Stomach (tissue), 9 donors: ENCODE results near the gene MYADM. TPM values are rescaled to one million over a fixed set of nuclear protein-coding genes. Genes with fewer than 3 reads are reported as not detected.

Experiments used
- DNase-seq, 2 donors: peaks; one replicate each; pipeline versions ENCODE4 v3.0.0 to v3.0.0-alpha.2; 2013 to 2019
- H3K27ac ChIP-seq, 5 donors: fragments of 200-600 bp in 4 of 5; sonication (generic) in 4 of 5; one replicate each; pipeline ENCODE4 v1.5.1; 2013 to 2019; ENCODE audit warnings: mild to moderate bottlenecking in 1 of 5, moderate library complexity in 1 of 5
- H3K27me3 ChIP-seq, 3 donors: fragments of 200-600 bp; sonication (generic); one replicate each; pipeline ENCODE4 v1.5.1; 2017 to 2019; ENCODE audit warnings: mixed run types in 1 of 3
- H3K36me3 ChIP-seq, 4 donors: fragments of 200-600 bp; sonication (generic); 1 replicate in 3 of 4; 2 replicates in 1 of 4; pipeline ENCODE4 v1.5.1; 2016 to 2019
- H3K4me1 ChIP-seq, 4 donors: fragments of 200-600 bp; sonication (generic); one replicate each; pipeline ENCODE4 v1.5.1; 2016 to 2019
- H3K4me3 ChIP-seq, 4 donors: fragments of 200-600 bp; sonication (generic) in 3 of 4; one replicate each; pipeline ENCODE4 v1.5.1; 2016 to 2019; ENCODE audit warnings: mild to moderate bottlenecking in 1 of 4
- H3K9me3 ChIP-seq, 4 donors: fragments of 200-600 bp; sonication (generic); one replicate each; pipeline ENCODE4 v1.5.1; 2016 to 2019
- EP300 ChIP-seq: sonication (generic); formaldehyde crosslinking; IDR thresholded peaks from one replicate; pipeline ENCODE4 v1.6.1; 2017; ENCODE audit warnings: antibody characterized with exemption
- POLR2A ChIP-seq, 4 donors: fragments of 450-650 bp; IDR thresholded peaks; one replicate each; pipeline ENCODE4 v1.6.1; 2016; ENCODE audit warnings: antibody characterized with exemption in 4 of 4, control low read depth in 2 of 4, mild to moderate bottlenecking in 1 of 4, moderate library complexity in 1 of 4
- POLR2AphosphoS5 ChIP-seq, 3 donors: sonication (generic); formaldehyde crosslinking; IDR thresholded peaks; one replicate each; pipeline ENCODE4 v1.6.1; 2016; ENCODE audit warnings: antibody characterized with exemption in 3 of 3
- WGBS, 5 donors: extraction: QIAGEN DNeasy Blood & Tissue Kit in 3 of 5; methylation state at CpG; one replicate each; pipeline versions ENCODE4 v1.1.5 to v1.1.7; 2013 to 2018; 5-methylcytosine and 5-hydroxymethylcytosine counted together
- intact Hi-C: fragments of 100-400 bp; cut with DNase I; formaldehyde crosslinking; loops from one replicate; pipeline ENCODE4 v1.15.1; 2023; ENCODE audit warnings: low total_unique reads
- polyA plus RNA-seq, 3 donors: library from polyadenylated mRNA; stranded (reverse); fragments of 200-250 nt; gene quantifications; one replicate each; pipeline ENCODE4 v1.2.3, GENCODE V29; 2013
- total RNA-seq, 5 donors: library from RNA; depleted of rRNA; stranded (reverse); fragments of >200 nt; gene quantifications; one replicate each; pipeline versions ENCODE4 v1.1.0 to v1.2.3, GENCODE V29; 2014 to 2016
- TF ChIP-seq, protein P1 (sequence below), 7 experiments: fragments of 450-650 bp in 4 of 7; fragments of 200-600 bp in 3 of 7; sonication (generic) in 3 of 7; IDR thresholded peaks; one replicate each; pipeline ENCODE4 v1.5.1; 2016 to 2019; ENCODE audit warnings: antibody characterized with exemption in 7 of 7, control low read depth in 2 of 7, mild to moderate bottlenecking in 1 of 7
- donor health status: healthy with polysubstance abuse.
- donor health status: Bipolar disorder and iron deficiency.
- donor health status: healthy.

MYADM gene
- total and polyA plus RNA-seq, 8 donors = 20.7 to 195 (median 34.4) TPM

DNA sequence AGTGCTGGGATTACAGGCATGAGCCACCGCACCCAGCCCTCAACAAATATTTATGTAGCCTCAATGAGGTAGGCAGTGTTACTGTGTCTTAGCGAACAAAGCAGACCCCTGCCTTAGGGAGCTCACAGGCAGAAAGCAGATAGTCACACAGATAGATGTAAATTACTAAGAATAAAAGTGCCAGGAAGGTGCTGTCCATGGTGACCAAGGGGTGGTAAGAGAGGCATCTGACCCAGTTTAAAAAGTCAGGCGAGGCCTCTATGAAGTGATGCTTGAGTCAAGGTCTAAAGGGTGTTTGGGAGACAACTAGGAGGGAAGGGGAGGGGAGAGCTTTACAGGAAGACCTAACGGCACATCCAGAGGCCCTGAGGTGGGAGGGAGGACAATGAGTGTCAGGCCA lies 29.0 kb downstream of the MYADM start:
- Histone ChIP-seq H3K36me3 (no peaks in the 10 kb centered on the region), H3K4me1 (peaks cover 0 to 4% (median 0%) of the 10 kb centered on the region in 4 donors), H3K9me3 (no peaks in the 10 kb centered on the region), H3K4me3 (no peak overlapping the region), H3K27me3 (peaks cover 0 to 98% (median 39%) of the 10 kb centered on the region in 3 donors), H3K27ac (no peak overlapping the region)
- TF ChIP-seq POLR2AphosphoS5 (IDR thresholded peaks at IDR 0.05) = no peak
- TF ChIP-seq POLR2A (IDR thresholded peaks at IDR 0.05) = no peak
- TF ChIP-seq EP300 = no peak
- TF ChIP-seq, protein P1, sequence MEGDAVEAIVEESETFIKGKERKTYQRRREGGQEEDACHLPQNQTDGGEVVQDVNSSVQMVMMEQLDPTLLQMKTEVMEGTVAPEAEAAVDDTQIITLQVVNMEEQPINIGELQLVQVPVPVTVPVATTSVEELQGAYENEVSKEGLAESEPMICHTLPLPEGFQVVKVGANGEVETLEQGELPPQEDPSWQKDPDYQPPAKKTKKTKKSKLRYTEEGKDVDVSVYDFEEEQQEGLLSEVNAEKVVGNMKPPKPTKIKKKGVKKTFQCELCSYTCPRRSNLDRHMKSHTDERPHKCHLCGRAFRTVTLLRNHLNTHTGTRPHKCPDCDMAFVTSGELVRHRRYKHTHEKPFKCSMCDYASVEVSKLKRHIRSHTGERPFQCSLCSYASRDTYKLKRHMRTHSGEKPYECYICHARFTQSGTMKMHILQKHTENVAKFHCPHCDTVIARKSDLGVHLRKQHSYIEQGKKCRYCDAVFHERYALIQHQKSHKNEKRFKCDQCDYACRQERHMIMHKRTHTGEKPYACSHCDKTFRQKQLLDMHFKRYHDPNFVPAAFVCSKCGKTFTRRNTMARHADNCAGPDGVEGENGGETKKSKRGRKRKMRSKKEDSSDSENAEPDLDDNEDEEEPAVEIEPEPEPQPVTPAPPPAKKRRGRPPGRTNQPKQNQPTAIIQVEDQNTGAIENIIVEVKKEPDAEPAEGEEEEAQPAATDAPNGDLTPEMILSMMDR (IDR thresholded peaks at IDR 0.05) = no peak
- DNase-seq = no peak
- WGBS, 5 donors = 28 to 60% (median 33%) methylated on average over 4 of the region's 4 CpGs
- intact Hi-C loops = loop anchor here (10.0 kb wide), 1 partner anchor 52 kb away; no protein-coding TSS in a partner anchor

DNA sequence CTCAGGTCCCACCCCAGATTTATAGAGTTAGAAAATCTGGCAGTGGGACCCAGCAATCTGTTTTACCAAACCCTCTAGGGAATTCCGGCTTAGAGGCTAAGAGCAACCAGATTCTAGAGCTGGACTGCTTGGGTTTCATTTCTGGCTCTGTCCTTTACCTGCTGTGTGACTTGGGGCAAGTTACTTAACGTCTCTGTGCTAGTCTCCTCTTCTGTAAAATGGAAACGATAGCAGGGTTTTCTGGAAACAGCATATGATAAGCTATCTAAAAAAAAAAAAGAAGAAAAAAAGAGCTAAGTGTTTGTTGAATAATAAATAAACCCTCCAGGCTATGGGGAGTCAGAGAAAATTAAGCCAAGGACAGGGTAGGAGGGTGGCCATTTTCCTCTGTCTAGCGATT lies 29.8 kb downstream of the MYADM start:
- Histone ChIP-seq H3K4me3 (no peak overlapping the region), H3K27ac (no peak overlapping the region), H3K27me3 (peaks cover 0 to 98% (median 34%) of the 10 kb centered on the region in 3 donors), H3K9me3 (no peaks in the 10 kb centered on the region), H3K4me1 (peaks cover 0 to 4% (median 0%) of the 10 kb centered on the region in 4 donors), H3K36me3 (no peaks in the 10 kb centered on the region)
- DNase-seq = no peak
- TF ChIP-seq POLR2A (IDR thresholded peaks at IDR 0.05) (no peak), EP300 (no peak), POLR2AphosphoS5 (IDR thresholded peaks at IDR 0.05) (no peak)
- TF ChIP-seq, protein P1 (IDR thresholded peaks at IDR 0.05) = no peak
- 45 to 61% (median 51%) methylated on average over 4 of the region's 4 CpGs for WGBS, 5 donors
- intact Hi-C loops = loop anchor here (10.0 kb wide), 1 partner anchor 53 kb away; no protein-coding TSS in a partner anchor

DNA sequence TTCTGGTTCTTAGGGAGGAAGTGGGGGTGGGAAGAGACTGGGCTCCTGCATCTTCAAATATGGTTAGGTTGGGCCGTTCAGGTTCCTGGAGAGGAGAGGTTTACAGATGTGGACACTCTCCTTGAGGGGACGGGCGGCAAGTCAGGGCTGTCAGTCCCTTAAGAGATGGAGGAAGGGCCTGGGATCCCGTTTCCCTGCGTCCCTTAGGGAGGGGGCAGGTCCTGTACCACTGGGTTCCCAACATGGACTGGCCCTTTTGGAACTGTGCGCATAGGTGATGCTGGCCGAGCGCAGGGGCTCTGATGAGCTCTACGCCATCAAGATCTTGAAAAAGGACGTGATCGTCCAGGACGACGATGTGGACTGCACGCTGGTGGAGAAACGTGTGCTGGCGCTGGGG lies 30.5 kb downstream of the MYADM start:
- H3K4me1 ChIP-seq = peaks cover 0 to 4% (median 0%) of the 10 kb centered on the region in 4 donors
- peaks cover 0 to 98% (median 29%) of the 10 kb centered on the region in 3 donors for H3K27me3 ChIP-seq
- TF ChIP-seq POLR2AphosphoS5 (IDR thresholded peaks at IDR 0.05) = no peak
- TF ChIP-seq, protein P1 (IDR thresholded peaks at IDR 0.05) = no peak
- no peak for TF ChIP-seq POLR2A (IDR thresholded peaks at IDR 0.05)
- no peak for TF ChIP-seq EP300
- no peak overlapping the region for H3K4me3 ChIP-seq
- intact Hi-C loops = loop anchor here (10.0 kb wide), 1 partner anchor 53 kb away; no protein-coding TSS in a partner anchor
- no peaks in the 10 kb centered on the region for H3K36me3 ChIP-seq
- no peaks in the 10 kb centered on the region for H3K9me3 ChIP-seq
- WGBS, 5 donors = 7 to 24% (median 9%) methylated on average over 6 to 16 of the region's 16 CpGs
- H3K27ac ChIP-seq = no peak overlapping the region
- no peak for DNase-seq

DNA sequence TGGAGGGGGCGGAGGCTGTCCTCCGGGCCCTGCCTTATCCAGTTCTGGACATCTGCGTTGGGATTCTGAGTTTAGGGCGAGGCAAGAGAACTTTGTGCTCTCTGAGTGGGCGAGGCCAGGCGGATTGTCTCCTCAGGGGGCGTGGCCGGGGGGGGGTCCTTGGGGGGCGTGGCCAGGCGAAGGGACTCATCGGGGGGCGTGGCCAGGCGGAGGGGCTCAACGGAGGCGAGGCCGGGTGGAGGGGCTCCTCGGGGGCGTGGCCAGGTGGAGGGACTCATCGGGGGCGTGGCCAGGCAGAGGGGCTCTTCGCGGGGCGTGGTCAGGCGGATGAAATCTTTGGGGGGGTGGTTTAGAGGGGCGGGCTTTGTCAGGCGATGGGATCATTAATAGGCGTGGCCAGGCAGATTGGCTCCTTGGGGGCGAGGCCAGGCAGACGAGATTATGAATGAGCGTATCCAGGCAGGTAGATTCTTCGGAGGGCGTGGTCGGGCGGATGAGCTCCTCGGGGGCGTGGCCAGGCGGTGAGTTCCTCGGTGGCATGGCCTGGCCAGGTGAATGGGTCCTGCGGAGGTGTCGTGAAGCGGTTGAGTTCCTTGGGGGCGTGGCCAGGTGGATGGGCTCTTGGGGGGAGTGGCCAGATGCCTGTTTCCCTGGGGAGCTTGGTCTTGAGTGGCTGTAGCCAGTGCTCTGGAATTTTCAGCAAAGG lies 31.1 kb downstream of the MYADM start:
- H3K27me3 ChIP-seq = peaks cover 0 to 98% (median 28%) of the 10 kb centered on the region in 3 donors
- intact Hi-C loops = loop anchor here (10.0 kb wide), 1 partner anchor 54 kb away; no protein-coding TSS in a partner anchor
- H3K36me3 ChIP-seq = no peaks in the 10 kb centered on the region
- no peaks in the 10 kb centered on the region for H3K9me3 ChIP-seq
- DNase-seq = no peak
- H3K27ac ChIP-seq = no peak overlapping the region
- H3K4me3 ChIP-seq = no peak overlapping the region
- WGBS, 5 donors = 4 to 10% (median 7%) methylated on average over 18 to 42 of the region's 42 CpGs
- TF ChIP-seq, protein P1 (IDR thresholded peaks at IDR 0.05) = no peak
- TF ChIP-seq POLR2AphosphoS5 (IDR thresholded peaks at IDR 0.05) (no peak), EP300 (no peak), POLR2A (IDR thresholded peaks at IDR 0.05) (no peak)
- H3K4me1 ChIP-seq = peaks cover 0 to 4% (median 0%) of the 10 kb centered on the region in 4 donors
